HepG2 (cell line): ENCODE results near the gene NECTIN2. TPM values are rescaled to one million over a fixed set of nuclear protein-coding genes. Genes with fewer than 3 reads are reported as not detected.

ENCODE experiments used
- ATF7-NPFF ChIP-seq: sonication (generic); formaldehyde crosslinking; IDR thresholded peaks from 2 replicates; pipeline ENCODE4 v1.8.1; 2023; ENCODE audit warnings: mild to moderate bottlenecking, low read depth, missing genetic modification reagents, moderate library complexity
- DR1 ChIP-seq: sonication (generic); formaldehyde crosslinking; IDR thresholded peaks from 2 replicates; pipeline ENCODE4 v1.8.0; 2021; ENCODE audit warnings: mild to moderate bottlenecking, missing genetic modification reagents, inconsistent platforms
- HBP1 ChIP-seq: IDR thresholded peaks from 2 replicates; pipeline ENCODE4 v1.6.1; 2016; ENCODE audit warnings: low read depth, control low read depth
- HNRNPL ChIP-seq: fragments of 200-400 bp; formaldehyde crosslinking; IDR thresholded peaks from 2 replicates; pipeline ENCODE4 v1.6.1; 2017; ENCODE audit warnings: mild to moderate bottlenecking, low read depth, low read length
- HOXD1 ChIP-seq: sonication (generic); formaldehyde crosslinking; IDR thresholded peaks from 2 replicates; pipeline ENCODE4 v1.5.0; 2020; ENCODE audit warnings: missing genetic modification reagents
- KLF11 ChIP-seq: IDR thresholded peaks from 2 replicates; pipeline ENCODE4 v1.6.1; 2016; ENCODE audit warnings: missing compliant biosample characterization
- MNT ChIP-seq: fragments of 450-650 bp; IDR thresholded peaks from 2 replicates; pipeline ENCODE4 v1.6.1; 2016
- MXD4 ChIP-seq: IDR thresholded peaks from 2 replicates; pipeline ENCODE4 v1.6.1; 2016; ENCODE audit warnings: mild to moderate bottlenecking, missing biosample characterization, missing genetic modification reagents
- PAX8 ChIP-seq: sonication (generic); formaldehyde crosslinking; IDR thresholded peaks from 2 replicates; pipeline ENCODE4 v1.8.0; 2022; ENCODE audit warnings: mild to moderate bottlenecking, missing genetic modification reagents, borderline replicate concordance
- POLR2G ChIP-seq: fragments of 200-400 bp; formaldehyde crosslinking; IDR thresholded peaks from 2 replicates; pipeline ENCODE4 v1.6.1; 2018; ENCODE audit warnings: mild to moderate bottlenecking, low read depth, low read length, moderate library complexity
- RELA ChIP-seq: sonication (generic); formaldehyde crosslinking; IDR thresholded peaks from 2 replicates; pipeline ENCODE4 v1.4.0; 2020; ENCODE audit warnings: missing genetic modification reagents
- TBX2 ChIP-seq: sonication (generic); formaldehyde crosslinking; IDR thresholded peaks from 2 replicates; pipeline ENCODE4 v1.5.0; 2020; ENCODE audit warnings: missing genetic modification reagents, mild to moderate bottlenecking, borderline replicate concordance
- ZFP1 ChIP-seq: IDR thresholded peaks from 2 replicates; pipeline ENCODE4 v1.6.1; 2016
- ZKSCAN1 ChIP-seq: fragments of 150-350 bp; IDR thresholded peaks from 2 replicates; pipeline ENCODE4 v1.6.1; 2014; ENCODE audit warnings: low read length
- ZNF543 ChIP-seq: sonication (generic); formaldehyde crosslinking; IDR thresholded peaks from 2 replicates; pipeline ENCODE4 v1.4.0; 2020; ENCODE audit warnings: mild to moderate bottlenecking, missing genetic modification reagents
- polyA plus RNA-seq, 8 experiments: library from polyadenylated mRNA; depleted of rRNA in 3 of 8; stranded (reverse) in 7 of 8; unstranded in 1 of 8; fragments of >200 nt; fragmentation: Illumina TruSeq in 4 of 8; extraction: Trizol in 4 of 8; gene quantifications; 2 replicates each; pipeline versions ENCODE4 v1.2.1 to v1.2.3, GENCODE V29; 2011 to 2016; ENCODE audit warnings: low read depth in 4 of 8, missing spikeins in 1 of 8, mixed read lengths in 1 of 8; ENCODE audit not compliant: insufficient read depth in 1 of 8
- total RNA-seq, 5 experiments: library from RNA; depleted of rRNA; stranded (reverse); fragments of >200 nt; fragmentation: Illumina TruSeq; extraction: Trizol; gene quantifications; 2 replicates each; pipeline ENCODE4 v1.2.3, GENCODE V29; 2016; ENCODE audit warnings: low read depth in 1 of 5
- TF ChIP-seq, protein P1 (sequence below): sonication (generic); formaldehyde crosslinking; IDR thresholded peaks from 2 replicates; pipeline ENCODE4 v1.4.0; 2020; ENCODE audit warnings: missing genetic modification reagents, borderline replicate concordance
- TF ChIP-seq, protein P2 (sequence below): sonication (generic); formaldehyde crosslinking; IDR thresholded peaks from 2 replicates; pipeline ENCODE4 v1.8.0; 2022; ENCODE audit warnings: mild to moderate bottlenecking, missing genetic modification reagents, borderline replicate concordance
- TF ChIP-seq, protein P3 (sequence below): sonication (generic); formaldehyde crosslinking; IDR thresholded peaks from 2 replicates; pipeline ENCODE4 v1.4.0; 2020; ENCODE audit warnings: missing genetic modification reagents

The NECTIN2 gene
- total and polyA plus RNA-seq, 2 of the 13 experiments (the other 11 are each of a cell fraction or from before 2014, with no cell fraction given), result 75.4 to 114 TPM

GRCh38 chr19:44903602-44904425 is 57.7 kb downstream of the NECTIN2 start (continued):
- TF ChIP-seq, protein P1, sequence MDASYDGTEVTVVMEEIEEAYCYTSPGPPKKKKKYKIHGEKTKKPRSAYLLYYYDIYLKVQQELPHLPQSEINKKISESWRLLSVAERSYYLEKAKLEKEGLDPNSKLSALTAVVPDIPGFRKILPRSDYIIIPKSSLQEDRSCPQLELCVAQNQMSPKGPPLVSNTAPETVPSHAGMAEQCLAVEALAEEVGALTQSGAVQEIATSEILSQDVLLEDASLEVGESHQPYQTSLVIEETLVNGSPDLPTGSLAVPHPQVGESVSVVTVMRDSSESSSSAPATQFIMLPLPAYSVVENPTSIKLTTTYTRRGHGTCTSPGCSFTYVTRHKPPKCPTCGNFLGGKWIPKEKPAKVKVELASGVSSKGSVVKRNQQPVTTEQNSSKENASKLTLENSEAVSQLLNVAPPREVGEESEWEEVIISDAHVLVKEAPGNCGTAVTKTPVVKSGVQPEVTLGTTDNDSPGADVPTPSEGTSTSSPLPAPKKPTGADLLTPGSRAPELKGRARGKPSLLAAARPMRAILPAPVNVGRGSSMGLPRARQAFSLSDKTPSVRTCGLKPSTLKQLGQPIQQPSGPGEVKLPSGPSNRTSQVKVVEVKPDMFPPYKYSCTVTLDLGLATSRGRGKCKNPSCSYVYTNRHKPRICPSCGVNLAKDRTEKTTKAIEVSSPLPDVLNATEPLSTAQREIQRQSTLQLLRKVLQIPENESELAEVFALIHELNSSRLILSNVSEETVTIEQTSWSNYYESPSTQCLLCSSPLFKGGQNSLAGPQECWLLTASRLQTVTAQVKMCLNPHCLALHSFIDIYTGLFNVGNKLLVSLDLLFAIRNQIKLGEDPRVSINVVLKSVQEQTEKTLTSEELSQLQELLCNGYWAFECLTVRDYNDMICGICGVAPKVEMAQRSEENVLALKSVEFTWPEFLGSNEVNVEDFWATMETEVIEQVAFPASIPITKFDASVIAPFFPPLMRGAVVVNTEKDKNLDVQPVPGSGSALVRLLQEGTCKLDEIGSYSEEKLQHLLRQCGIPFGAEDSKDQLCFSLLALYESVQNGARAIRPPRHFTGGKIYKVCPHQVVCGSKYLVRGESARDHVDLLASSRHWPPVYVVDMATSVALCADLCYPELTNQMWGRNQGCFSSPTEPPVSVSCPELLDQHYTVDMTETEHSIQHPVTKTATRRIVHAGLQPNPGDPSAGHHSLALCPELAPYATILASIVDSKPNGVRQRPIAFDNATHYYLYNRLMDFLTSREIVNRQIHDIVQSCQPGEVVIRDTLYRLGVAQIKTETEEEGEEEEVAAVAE (CRISPR knock-in tag), result peak; percentile 80; the same call in 1 of the 2 replicates
- no peak for TF ChIP-seq MNT
- TF ChIP-seq ZFP1 (CRISPR knock-in tag), result peak; percentile 72; the same call in 1 of the 2 replicates
- no peak for TF ChIP-seq HOXD1 (CRISPR knock-in tag)
- 0 out of 2 replicates have a peak, but pooled peaks have one; percentile 63 for TF ChIP-seq PAX8
- TF ChIP-seq ZNF543 (CRISPR knock-in tag), result peak; percentile 88
- TF ChIP-seq, protein P2, sequence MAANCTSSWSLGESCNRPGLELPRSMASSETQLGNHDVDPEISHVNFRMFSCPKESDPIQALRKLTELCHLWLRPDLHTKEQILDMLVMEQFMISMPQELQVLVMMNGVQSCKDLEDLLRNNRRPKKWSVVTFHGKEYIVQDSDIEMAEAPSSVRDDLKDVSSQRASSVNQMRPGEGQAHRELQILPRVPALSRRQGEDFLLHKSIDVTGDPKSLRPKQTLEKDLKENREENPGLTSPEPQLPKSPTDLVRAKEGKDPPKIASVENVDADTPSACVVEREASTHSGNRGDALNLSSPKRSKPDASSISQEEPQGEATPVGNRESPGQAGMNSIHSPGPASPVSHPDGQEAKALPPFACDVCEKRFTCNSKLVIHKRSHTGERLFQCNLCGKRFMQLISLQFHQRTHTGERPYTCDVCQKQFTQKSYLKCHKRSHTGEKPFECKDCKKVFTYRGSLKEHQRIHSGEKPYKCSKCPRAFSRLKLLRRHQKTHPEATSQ (CRISPR knock-in tag), result peak; percentile 68; the same call in 1 of the 2 replicates
- TF ChIP-seq RELA (CRISPR knock-in tag), result peak; percentile 57; the same call in 1 of the 2 replicates
- TF ChIP-seq ZKSCAN1, result no peak
- TF ChIP-seq ATF7-NPFF (CRISPR knock-in tag), result peak; percentile 36; the same call in 1 of the 2 replicates
- 0 out of 2 replicates have a peak, but pooled peaks have one; percentile 36 for TF ChIP-seq MXD4 (CRISPR knock-in tag)
- TF ChIP-seq, protein P3, sequence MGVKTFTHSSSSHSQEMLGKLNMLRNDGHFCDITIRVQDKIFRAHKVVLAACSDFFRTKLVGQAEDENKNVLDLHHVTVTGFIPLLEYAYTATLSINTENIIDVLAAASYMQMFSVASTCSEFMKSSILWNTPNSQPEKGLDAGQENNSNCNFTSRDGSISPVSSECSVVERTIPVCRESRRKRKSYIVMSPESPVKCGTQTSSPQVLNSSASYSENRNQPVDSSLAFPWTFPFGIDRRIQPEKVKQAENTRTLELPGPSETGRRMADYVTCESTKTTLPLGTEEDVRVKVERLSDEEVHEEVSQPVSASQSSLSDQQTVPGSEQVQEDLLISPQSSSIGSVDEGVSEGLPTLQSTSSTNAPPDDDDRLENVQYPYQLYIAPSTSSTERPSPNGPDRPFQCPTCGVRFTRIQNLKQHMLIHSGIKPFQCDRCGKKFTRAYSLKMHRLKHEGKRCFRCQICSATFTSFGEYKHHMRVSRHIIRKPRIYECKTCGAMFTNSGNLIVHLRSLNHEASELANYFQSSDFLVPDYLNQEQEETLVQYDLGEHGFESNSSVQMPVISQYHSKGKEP, result no peak
- peak; percentile 61 for TF ChIP-seq POLR2G
- TF ChIP-seq TBX2, result 0 out of 2 replicates have a peak, but pooled peaks have one; percentile 32
- TF ChIP-seq HBP1 (CRISPR knock-in tag), result peak; percentile 56; the same call in 1 of the 2 replicates
- TF ChIP-seq HNRNPL, result peak; percentile 76
- TF ChIP-seq DR1 (CRISPR knock-in tag), result no peak; the same call in 1 of the 2 replicates
- peak; percentile 59 for TF ChIP-seq KLF11 (CRISPR knock-in tag)
